Stimulated activated CD4-positive, alpha-beta T cell treated with anti-CD3 and anti-CD28 coated beads, Interleukin-15, amount 100 ng/mL, for 1 hour (primary cell): ENCODE measurements around the gene ADARB1.

Experiments
- DNase-seq, 2 donors: peaks; one replicate each; pipeline ENCODE4 v3.0.0-alpha.2; 2020; ENCODE audit warnings: low read depth in 1 of 2, low spot score in 1 of 2

The ADARB1 gene

DNA sequence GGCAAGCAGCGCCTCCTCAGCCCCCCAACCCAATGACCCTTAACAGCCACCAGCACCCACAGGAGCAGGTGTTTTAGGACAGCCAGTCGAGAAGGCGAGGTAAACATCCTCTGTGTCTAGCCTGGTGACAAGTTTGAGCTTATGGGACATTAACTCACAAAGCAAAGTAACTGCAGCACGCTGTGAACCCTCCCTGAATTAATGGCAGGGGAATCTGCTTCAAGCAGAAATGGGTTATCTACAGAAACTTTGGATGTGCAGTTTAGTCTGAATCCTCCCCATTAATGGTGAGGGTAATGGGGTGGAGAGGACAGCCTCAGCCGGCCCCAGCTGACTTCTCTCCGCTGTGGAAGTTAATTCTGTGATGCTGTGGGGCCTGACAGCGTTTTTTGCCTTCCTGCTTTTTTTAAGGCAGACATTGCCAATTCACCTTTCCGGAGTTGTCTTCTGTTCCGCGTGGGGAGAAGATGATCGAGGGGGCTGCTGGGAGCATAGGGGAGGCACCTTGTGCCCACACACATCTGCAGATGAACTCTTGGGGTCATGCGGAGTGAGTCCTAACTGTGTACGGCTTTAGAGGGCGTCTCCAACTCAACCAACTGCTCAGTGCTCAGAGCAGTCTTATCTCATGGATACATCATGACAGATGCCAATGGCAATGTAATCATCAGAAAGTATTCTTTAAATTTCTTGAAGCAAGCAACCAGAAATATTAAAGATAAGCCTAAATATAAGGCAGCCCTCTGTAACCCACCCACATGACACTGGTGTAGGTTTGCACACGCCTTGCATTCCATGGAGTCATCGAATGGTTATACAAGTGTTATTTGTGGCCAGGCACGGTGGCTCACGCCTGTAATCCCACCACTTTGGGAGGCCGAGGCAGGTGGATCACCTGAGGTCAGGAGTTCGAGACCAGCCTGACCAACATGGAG lies 172.3 kb downstream of the ADARB1 start:
- DNase-seq, result no peak

- no peak for DNase-seq
Observed at GRCh38 chr21:45248301-45248892, 174.0 kb downstream of the ADARB1 start.

- DNase-seq, result no peak
Observed at GRCh38 chr21:45248893-45249381, 174.6 kb downstream of the ADARB1 start.

- DNase-seq, result no peak
Observed at GRCh38 chr21:45249626-45250025, 175.2 kb downstream of the ADARB1 start.

DNA sequence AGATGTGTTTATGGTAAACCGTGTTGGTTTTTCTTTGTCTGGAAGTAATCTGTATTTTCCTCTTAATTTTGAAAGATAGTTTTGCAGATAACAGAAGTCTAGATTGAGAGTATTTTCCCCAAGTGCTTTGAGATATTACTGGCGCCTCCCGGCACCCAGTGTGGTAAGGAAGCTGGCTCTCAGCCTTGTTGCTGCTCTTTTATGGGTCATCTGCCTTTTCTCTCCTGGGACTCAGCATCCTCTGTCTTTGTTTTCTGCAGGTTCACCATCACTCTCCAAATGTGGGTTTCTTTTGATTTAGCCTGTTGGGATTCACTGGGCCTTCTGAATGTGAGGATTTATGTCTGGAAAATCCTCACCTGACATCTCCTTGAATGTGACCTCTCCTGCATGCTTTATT lies 175.9 kb downstream of the ADARB1 start:
- no peak for DNase-seq

DNA sequence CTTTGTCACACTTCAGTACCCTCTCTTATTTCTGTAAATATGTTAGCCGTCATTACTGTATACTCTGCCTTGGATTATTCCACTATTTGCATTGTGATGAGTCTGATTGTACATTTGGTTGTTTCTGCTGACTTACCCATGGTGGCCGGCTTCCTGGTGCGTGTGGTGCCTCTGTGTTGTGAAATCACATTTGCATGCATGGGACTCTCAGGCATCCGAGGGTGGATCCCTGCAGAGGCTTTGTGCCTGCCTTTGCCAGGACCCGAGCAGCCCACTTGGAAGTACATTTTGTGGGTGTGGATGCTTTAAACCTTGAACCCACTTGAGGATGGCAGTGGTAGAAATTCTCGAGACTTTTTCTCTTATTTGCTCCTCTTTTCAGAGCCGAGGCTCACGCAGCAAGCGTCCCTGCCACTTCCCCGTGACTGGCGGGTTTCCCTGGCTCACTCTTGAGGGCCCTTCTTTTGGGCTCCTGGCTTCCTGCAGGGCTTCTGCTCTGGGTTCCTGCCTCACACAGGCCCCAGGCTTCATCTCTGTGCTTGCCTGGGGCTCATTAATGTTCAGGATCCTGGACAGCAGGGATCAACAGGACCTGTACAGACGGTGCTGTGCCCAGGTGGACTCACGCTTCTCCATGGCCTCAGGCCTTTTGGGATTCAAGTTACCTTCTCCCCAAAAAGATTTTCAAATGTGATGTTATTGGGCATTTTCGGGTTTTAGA lies 176.7 kb downstream of the ADARB1 start:
- DNase-seq, result no peak

- no peak for DNase-seq
Observed at GRCh38 chr21:45251635-45252447, 177.5 kb downstream of the ADARB1 start.

DNA sequence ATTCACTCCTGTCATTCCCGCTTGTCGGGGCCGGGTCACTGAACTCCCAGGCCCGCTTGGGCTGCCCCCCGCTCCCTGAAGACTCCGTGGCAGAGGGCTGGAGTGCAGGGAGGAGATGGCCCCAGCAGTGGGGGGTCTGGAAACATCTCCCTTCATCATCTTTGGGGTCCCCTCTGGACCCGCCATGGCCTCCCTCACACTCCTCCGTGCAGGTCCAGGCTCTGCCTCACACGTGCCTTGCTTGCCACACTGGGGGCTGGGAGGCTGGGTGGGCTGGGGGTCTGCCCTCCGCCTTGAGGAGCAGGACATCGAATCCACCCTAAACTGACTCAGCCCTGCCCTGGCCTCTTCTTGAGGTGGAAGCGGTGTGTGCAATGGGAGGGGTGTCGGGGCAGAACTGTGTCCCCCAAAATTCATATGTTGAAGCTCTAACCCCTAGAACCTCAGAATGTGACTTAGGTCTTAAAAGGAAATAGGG lies 178.1 kb downstream of the ADARB1 start:
- DNase-seq, result no peak

DNA sequence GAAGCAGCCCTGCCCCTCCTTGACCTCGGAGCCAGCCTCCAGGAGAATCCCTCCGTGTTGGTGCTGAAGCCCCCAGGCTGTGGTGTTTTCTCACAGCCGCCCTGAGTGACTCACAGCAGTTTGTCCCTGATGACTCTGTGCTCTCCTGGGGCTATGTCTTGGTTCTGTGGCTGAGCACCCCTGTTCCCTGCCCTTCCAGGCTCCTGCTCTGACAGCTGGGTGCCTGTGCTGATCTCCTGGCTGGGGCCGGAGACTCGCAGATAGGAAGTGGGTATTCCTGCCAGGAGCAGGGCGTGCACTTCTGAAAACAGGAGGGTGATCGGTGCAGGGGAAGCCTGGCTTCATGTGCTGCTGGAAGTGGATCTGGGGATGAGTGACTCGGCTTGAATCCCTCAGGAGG lies 178.8 kb downstream of the ADARB1 start:
- DNase-seq, result no peak

GRCh38 chr21:45253633-45254459 lies 179.5 kb downstream of the ADARB1 start:
- no peak for DNase-seq

GRCh38 chr21:45254460-45254930 lies 180.1 kb downstream of the ADARB1 start:
- no peak for DNase-seq

GRCh38 chr21:45255381-45256020 lies 181.1 kb downstream of the ADARB1 start:
- DNase-seq, result no peak

DNA sequence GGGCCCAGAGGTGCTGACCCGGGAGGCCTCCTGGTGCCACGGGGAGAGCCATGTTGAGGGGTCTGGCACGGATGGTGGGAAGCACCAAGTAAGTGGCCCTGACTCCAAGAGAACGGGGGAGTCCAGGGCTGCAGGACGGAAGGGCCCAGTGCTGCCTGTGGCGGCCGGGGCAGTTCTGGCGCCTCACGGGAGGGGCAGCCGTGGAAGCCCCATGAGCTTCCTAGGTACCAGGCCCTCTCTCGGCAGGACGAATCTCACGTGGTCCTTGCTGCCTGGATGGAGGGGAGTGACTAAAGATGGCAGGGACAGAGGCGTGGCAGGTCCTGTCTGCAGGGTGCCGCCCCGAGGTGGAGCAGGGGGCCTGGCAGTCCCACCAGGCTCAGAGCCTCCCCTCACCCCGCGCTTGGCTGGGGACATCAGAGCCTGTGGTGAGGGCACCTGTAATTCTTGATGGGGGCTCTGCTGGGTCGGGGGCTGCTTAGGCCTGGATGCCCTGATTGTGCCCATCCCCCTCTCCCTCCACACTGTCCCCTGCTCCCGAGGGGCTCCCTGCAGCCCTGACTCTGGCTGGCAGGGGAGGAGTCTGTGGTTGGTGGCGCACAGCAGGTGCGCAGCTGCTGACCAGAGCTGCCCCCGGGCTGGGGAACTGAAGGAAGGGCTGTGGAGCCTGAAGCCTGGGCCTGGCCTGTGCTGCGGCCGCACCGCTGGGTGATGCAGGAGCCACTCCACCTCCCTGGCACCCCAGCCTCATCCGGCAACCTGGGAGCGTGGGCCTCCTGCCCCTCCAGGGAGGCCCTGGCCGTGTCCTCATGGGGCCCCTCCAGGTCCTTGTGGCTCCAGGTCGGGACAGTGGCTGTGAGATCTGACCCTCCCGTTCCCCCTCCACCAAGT lies 181.9 kb downstream of the ADARB1 start:
- DNase-seq, result no peak

- no peak for DNase-seq
Observed at GRCh38 chr21:45256912-45257672, 182.7 kb downstream of the ADARB1 start.

DNA sequence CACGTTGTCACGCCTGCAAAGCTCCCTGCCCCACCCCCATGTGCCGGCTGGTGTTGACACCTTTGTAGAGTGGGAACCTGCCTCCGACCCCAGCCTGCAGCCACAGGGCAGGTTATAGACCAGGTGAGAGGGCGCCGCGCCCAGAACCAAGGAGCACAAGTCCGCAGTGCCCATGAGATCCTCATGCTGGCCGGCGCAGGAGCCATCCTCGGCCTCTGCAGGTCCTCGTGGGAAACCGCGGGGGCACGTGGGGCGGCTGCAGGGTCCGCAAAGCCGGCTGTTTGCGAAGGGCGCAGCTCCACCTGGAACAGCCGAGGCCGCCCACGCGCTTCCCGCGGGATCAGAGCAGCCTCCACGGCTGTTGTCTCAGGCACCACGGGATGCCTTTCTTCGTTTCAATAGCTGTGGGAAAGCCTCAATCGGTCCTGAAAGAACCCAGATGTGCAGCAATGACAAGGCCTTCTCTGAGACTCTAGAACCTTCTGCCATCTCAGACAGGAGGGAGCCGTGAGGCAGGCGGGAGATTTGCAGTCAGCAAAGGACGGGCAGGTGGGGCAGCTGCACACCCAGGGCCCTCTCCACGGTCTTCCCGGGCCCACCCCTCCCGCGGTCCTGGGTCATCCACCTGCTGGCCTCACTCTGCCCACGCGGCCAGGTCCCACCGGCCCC lies 183.4 kb downstream of the ADARB1 start:
- DNase-seq, result no peak

GRCh38 chr21:45258466-45258865 lies 184.1 kb downstream of the ADARB1 start:
- DNase-seq, result no peak
